Transverse colon (tissue), 4 donors: ENCODE results near the gene CTNNBL1. TPM values are rescaled to one million over a fixed set of nuclear protein-coding genes. Genes with fewer than 3 reads are reported as not detected.

Source experiments
- DNase-seq: peaks from one replicate; pipeline ENCODE4 v3.0.0-alpha.2; 2019
- H3K27ac ChIP-seq, 4 donors: fragments of 200-600 bp; sonication (generic); 2 replicates each; pipeline ENCODE4 v1.5.1; 2016 to 2018; ENCODE audit warnings: inconsistent platforms in 4 of 4
- H3K27me3 ChIP-seq: fragments of 200-600 bp; sonication (generic); 2 replicates; pipeline ENCODE4 v1.5.1; 2017; ENCODE audit warnings: inconsistent platforms
- H3K36me3 ChIP-seq, 4 donors: fragments of 200-600 bp; sonication (generic); 2 replicates each; pipeline ENCODE4 v1.5.1; 2017 to 2019; ENCODE audit warnings: inconsistent platforms in 4 of 4
- H3K4me1 ChIP-seq, 4 donors: fragments of 200-600 bp; sonication (generic); 2 replicates each; pipeline ENCODE4 v1.5.1; 2017 to 2020; ENCODE audit warnings: inconsistent platforms in 4 of 4
- H3K4me3 ChIP-seq, 4 donors: fragments of 200-600 bp; sonication (generic); 1 replicate in 1 of 4; 2 replicates in 3 of 4; pipeline versions ENCODE4 v1.5.1 to v1.6.1; 2017 to 2019; ENCODE audit warnings: inconsistent platforms in 4 of 4
- H3K9me3 ChIP-seq, 2 donors: fragments of 200-600 bp; sonication (generic); 2 replicates each; pipeline ENCODE4 v1.5.1; 2017 to 2019; ENCODE audit warnings: inconsistent platforms in 2 of 2
- EP300 ChIP-seq: sonication (generic); formaldehyde crosslinking; IDR thresholded peaks from one replicate; pipeline ENCODE4 v1.6.1; 2017; ENCODE audit warnings: antibody characterized with exemption, low read depth
- POLR2A ChIP-seq: fragments of 450-650 bp; IDR thresholded peaks from one replicate; pipeline ENCODE4 v1.6.1; 2016; ENCODE audit warnings: antibody characterized with exemption, mild to moderate bottlenecking, moderate library complexity
- POLR2AphosphoS5 ChIP-seq, 3 donors: sonication (generic); formaldehyde crosslinking; IDR thresholded peaks; one replicate each; pipeline ENCODE4 v1.6.1; 2016; ENCODE audit warnings: antibody characterized with exemption in 3 of 3
- WGBS, 2 donors: methylation state at CpG; one replicate each; pipeline ENCODE4 v1.1.5; 2018; ENCODE audit warnings: low coverage in 1 of 2; 5-methylcytosine and 5-hydroxymethylcytosine counted together
- in situ Hi-C, 4 donors: fragments of 200-750 bp; cut with MboI; loops; one replicate each; pipeline versions ENCODE4 v1.15.0 to v1.15.1; 2017; ENCODE audit warnings: low sequenced_read_pairs in 3 of 4, low pct_ligation_motif_present in 1 of 4, low pct_unique_long_range_greater_than_20kb in 1 of 4
- intact Hi-C: fragments of 100-400 bp; cut with DNase I; formaldehyde crosslinking; loops from one replicate; pipeline ENCODE4 v1.15.1; 2023; ENCODE audit warnings: low total_unique reads
- total RNA-seq, 4 donors: library from RNA; depleted of rRNA; stranded (reverse); fragments of >200 nt; gene quantifications; one replicate each; pipeline ENCODE4 v1.1.0, GENCODE V29; 2016
- TF ChIP-seq, protein P1 (sequence below), 5 experiments: fragments of 200-600 bp in 3 of 5; fragments of 450-650 bp in 2 of 5; sonication (generic) in 3 of 5; IDR thresholded peaks; 1 replicate in 2 of 5; 2 replicates in 3 of 5; pipeline ENCODE4 v1.5.1; 2016 to 2017; ENCODE audit warnings: antibody characterized with exemption in 5 of 5, inconsistent platforms in 3 of 5, mild to moderate bottlenecking in 2 of 5, moderate library complexity in 1 of 5

Gene CTNNBL1
- total RNA-seq, 4 donors from 2014 or later, result 18.7 to 49.0 (median 22.4) TPM

DNA sequence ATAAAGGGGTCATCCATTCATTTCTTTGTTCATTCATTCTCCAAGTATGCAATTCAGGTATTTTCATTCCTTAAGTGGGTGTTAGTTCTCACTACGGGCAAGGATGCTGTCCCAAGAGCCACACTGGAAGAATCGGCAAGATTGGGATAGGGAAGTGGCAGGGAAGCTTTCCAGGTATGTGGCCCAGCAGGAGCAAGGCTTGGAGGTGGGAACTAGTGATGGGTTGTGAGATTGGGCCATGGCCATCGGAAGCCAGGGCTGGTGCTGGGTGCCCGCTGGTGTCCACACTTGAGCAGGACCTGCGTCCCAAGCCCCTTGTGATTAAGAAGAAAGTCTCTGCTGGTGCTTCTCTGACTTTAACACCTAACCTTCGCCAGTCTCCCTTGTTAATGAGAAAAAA lies 224.2 kb downstream of the CTNNBL1 start:
- Histone ChIP-seq H3K4me1 (peaks cover 0 to 14% (median 9%) of the 10 kb centered on the region in 4 donors), H3K9me3 (no peaks in the 10 kb centered on the region), H3K27me3 (peaks cover 58% of the 10 kb centered on the region), H3K36me3 (no peaks in the 10 kb centered on the region), H3K4me3 (no peak overlapping the region), H3K27ac (no peak overlapping the region)
- no peak for TF ChIP-seq POLR2AphosphoS5 (IDR thresholded peaks at IDR 0.05)
- no peak for TF ChIP-seq POLR2A
- TF ChIP-seq, protein P1, sequence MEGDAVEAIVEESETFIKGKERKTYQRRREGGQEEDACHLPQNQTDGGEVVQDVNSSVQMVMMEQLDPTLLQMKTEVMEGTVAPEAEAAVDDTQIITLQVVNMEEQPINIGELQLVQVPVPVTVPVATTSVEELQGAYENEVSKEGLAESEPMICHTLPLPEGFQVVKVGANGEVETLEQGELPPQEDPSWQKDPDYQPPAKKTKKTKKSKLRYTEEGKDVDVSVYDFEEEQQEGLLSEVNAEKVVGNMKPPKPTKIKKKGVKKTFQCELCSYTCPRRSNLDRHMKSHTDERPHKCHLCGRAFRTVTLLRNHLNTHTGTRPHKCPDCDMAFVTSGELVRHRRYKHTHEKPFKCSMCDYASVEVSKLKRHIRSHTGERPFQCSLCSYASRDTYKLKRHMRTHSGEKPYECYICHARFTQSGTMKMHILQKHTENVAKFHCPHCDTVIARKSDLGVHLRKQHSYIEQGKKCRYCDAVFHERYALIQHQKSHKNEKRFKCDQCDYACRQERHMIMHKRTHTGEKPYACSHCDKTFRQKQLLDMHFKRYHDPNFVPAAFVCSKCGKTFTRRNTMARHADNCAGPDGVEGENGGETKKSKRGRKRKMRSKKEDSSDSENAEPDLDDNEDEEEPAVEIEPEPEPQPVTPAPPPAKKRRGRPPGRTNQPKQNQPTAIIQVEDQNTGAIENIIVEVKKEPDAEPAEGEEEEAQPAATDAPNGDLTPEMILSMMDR (IDR thresholded peaks at IDR 0.05), result no peak
- TF ChIP-seq EP300, result no peak
- in situ Hi-C loops, result no loop called here
- whole genome bisulfite sequencing, 2 donors, result 63 to 85% methylated on average over 2 to 6 of the region's 6 CpGs
- DNase-seq, result no peak
- intact Hi-C loops, result no loop called here

GRCh38 chr20:37919389-37920040 lies 225.7 kb downstream of the CTNNBL1 start:
- Histone ChIP-seq H3K4me1 (peaks cover 0 to 12% (median 8%) of the 10 kb centered on the region in 4 donors), H3K36me3 (no peaks in the 10 kb centered on the region), H3K9me3 (no peaks in the 10 kb centered on the region), H3K27me3 (peaks cover 46% of the 10 kb centered on the region), H3K27ac (no peak overlapping the region), H3K4me3 (no peak overlapping the region)
- WGBS, 2 donors, result 46 to 60% methylated on average over 1 to 5 of the region's 5 CpGs
- in situ Hi-C loops, result no loop called here
- intact Hi-C loops, result no loop called here
- DNase-seq, result no peak
- no peak for TF ChIP-seq EP300
- TF ChIP-seq POLR2A, result no peak
- no peak for TF ChIP-seq POLR2AphosphoS5 (IDR thresholded peaks at IDR 0.05)
- TF ChIP-seq, protein P1 (IDR thresholded peaks at IDR 0.05), result no peak

DNA sequence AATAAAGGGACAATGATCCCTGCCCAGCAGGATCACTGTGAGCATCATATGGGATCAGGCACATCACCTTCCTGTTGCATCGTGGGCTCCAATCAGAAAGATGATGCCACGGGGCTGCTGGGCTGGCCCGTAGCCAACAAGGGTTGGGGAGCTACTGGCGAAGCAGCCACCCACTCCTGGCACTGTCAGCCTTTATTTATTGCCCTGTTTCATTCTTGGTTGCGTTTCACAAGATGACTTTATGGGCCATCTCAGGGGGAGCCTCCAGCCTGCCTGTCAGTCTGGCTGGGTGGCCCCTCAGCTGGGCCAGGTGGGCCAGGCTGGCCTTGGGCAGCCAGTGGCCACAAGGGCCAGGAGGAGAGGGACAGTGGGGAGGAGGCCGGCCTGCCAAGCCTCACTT lies 226.4 kb downstream of the CTNNBL1 start:
- TF ChIP-seq, protein P1 (IDR thresholded peaks at IDR 0.05), result no peak
- no peak for TF ChIP-seq POLR2A
- TF ChIP-seq EP300, result no peak
- no peak for TF ChIP-seq POLR2AphosphoS5 (IDR thresholded peaks at IDR 0.05)
- H3K27ac ChIP-seq, result no peak overlapping the region
- intact Hi-C loops (no loop called here), in situ Hi-C loops (no loop called here)
- H3K9me3 ChIP-seq, result no peaks in the 10 kb centered on the region
- H3K36me3 ChIP-seq, result no peaks in the 10 kb centered on the region
- H3K4me3 ChIP-seq, result no peak overlapping the region
- 40% methylated on average over 6 of the region's 6 CpGs; no CpG with 5 or more reads in 1 of the 2 donors for WGBS, 2 donors
- peaks cover 38% of the 10 kb centered on the region for H3K27me3 ChIP-seq
- H3K4me1 ChIP-seq, result peaks cover 0 to 5% (median under 1%) of the 10 kb centered on the region in 4 donors
- DNase-seq, result no peak

DNA sequence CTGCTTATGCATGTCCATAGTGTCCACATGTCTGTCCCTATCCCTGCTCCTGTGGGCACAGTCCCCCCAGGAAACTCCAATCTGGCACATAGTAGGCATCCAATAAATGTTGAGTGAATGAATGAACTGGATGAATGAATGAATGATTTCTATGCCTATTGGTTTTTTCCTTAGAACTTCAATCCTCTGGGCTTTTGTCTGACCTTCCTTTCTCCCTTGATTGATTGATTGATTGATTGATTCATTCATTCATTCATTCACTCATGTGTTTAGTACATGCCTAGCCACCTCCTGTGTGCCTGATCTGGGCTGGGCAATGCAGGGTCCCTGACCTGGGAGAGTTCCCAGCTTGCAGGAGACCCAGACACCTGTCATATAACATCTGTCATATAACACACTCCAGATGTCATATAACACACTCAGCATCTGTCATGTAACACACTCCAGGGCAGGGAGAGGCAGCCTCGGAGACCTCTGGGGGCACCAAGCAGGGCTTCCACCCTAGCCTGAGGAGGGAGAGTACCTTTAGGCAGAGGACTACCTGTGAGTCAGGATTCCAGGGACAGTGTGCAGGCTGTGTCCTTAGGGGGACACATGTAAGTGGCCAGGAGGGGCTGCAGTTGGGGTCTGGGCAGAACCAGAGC lies 227.0 kb downstream of the CTNNBL1 start:
- in situ Hi-C loops, result no loop called here
- 50% methylated on average over 1 of the region's 1 CpG; no CpG with 5 or more reads in 1 of the 2 donors for WGBS, 2 donors

More for the DNA sequence above, 227.0 kb downstream of the CTNNBL1 start:
- Histone ChIP-seq H3K27ac (no peak overlapping the region), H3K27me3 (peaks cover 33% of the 10 kb centered on the region), H3K9me3 (no peaks in the 10 kb centered on the region), H3K4me3 (no peak overlapping the region), H3K4me1 (peaks cover 0 to 2% (median 0%) of the 10 kb centered on the region in 4 donors), H3K36me3 (no peaks in the 10 kb centered on the region)
- no peak for DNase-seq
- intact Hi-C loops, result no loop called here
- TF ChIP-seq POLR2A (no peak), EP300 (no peak), POLR2AphosphoS5 (IDR thresholded peaks at IDR 0.05) (no peak)
- TF ChIP-seq, protein P1 (IDR thresholded peaks at IDR 0.05), result no peak
